Neural cell (in vitro differentiated cells): ENCODE results near the gene RPS5. TPM values are rescaled to one million over a fixed set of nuclear protein-coding genes. Genes with fewer than 3 reads are reported as not detected.

ENCODE experiments used
- H2AFZ ChIP-seq: fragments of 200-600, 300-800 bp; sonication (generic), shearing (Covaris generic); 2 replicates; pipeline ENCODE4 v1.6.0; 2014; ENCODE audit warnings: low read depth, mild to moderate bottlenecking, antibody characterized with exemption, low read length, moderate library complexity
- H3F3A ChIP-seq: fragments of 200-600 bp; shearing (Covaris generic); 2 replicates; pipeline ENCODE4 v1.6.1; 2016; ENCODE audit warnings: mild to moderate bottlenecking, moderate library complexity, mixed read lengths, antibody characterized with exemption, low read length; ENCODE audit not compliant: insufficient read depth, poor library complexity, severe bottlenecking
- H3K27ac ChIP-seq: fragments of 200-600, 300-800 bp; sonication (generic), shearing (Covaris generic); 2 replicates; pipeline ENCODE4 v1.5.1; 2014; ENCODE audit warnings: mild to moderate bottlenecking, low read length, moderate library complexity
- H3K27me3 ChIP-seq: fragments of 300-800, 200-600 bp; sonication (generic), shearing (Covaris generic); 2 replicates; pipeline ENCODE4 v1.6.0; 2014; ENCODE audit warnings: mild to moderate bottlenecking, low read depth, low read length, moderate library complexity; ENCODE audit not compliant: insufficient read depth
- H3K36me3 ChIP-seq: fragments of 300-800, 200-600 bp; sonication (generic), shearing (Covaris generic); 2 replicates; pipeline ENCODE4 v1.5.1; 2014; ENCODE audit warnings: mild to moderate bottlenecking, antibody characterized with exemption, low read length, moderate library complexity; ENCODE audit not compliant: insufficient read depth
- H3K4me2 ChIP-seq: fragments of 300-800, 200-600 bp; sonication (generic), shearing (Covaris generic); 2 replicates; pipeline ENCODE4 v1.6.0; 2014; ENCODE audit warnings: mild to moderate bottlenecking, low read length
- H3K4me3 ChIP-seq: fragments of 300-800, 200-600 bp; sonication (generic), shearing (Covaris generic); 2 replicates; pipeline ENCODE4 v1.5.1; 2014; ENCODE audit warnings: mild to moderate bottlenecking, low read length, moderate library complexity
- H3K79me2 ChIP-seq: fragments of 200-600 bp; shearing (Covaris generic); replicated peaks from 2 replicates; pipeline ENCODE4 v1.6.0; 2014; ENCODE audit warnings: mild to moderate bottlenecking, low read length, moderate library complexity; ENCODE audit not compliant: insufficient read depth
- H3K9ac ChIP-seq: fragments of 300-800, 200-600 bp; sonication (generic), shearing (Covaris generic); 2 replicates; pipeline ENCODE4 v1.6.1; 2016; ENCODE audit warnings: mild to moderate bottlenecking, low read length, mixed read lengths
- H3K9me2 ChIP-seq: fragments of 200-600 bp; shearing (Covaris generic); 2 replicates; pipeline ENCODE4 v1.6.1; 2016; ENCODE audit warnings: mild to moderate bottlenecking, low read length, mixed read lengths; ENCODE audit not compliant: insufficient read depth
- H3K9me3 ChIP-seq: fragments of 200-600, 300-800 bp; sonication (generic), shearing (Covaris generic); 2 replicates; pipeline ENCODE4 v1.6.1; 2016; ENCODE audit warnings: mild to moderate bottlenecking, mixed run types, low read length, moderate library complexity, mixed read lengths
- H4K20me1 ChIP-seq: fragments of 200-600 bp; shearing (Covaris generic); 2 replicates; pipeline ENCODE4 v1.6.1; 2016; ENCODE audit warnings: mild to moderate bottlenecking, mixed run types; ENCODE audit not compliant: insufficient read depth
- CTCF ChIP-seq: fragments of 450-650 bp; IDR thresholded peaks from 2 replicates; pipeline ENCODE4 v1.5.1; 2014; ENCODE audit warnings: antibody characterized with exemption, mild to moderate bottlenecking, moderate library complexity; ENCODE audit not compliant: poor library complexity, severe bottlenecking
- EP300 ChIP-seq: fragments of 450-650 bp; conservative IDR thresholded peaks from 2 replicates; pipeline ENCODE4 v1.6.1; 2014; ENCODE audit warnings: antibody characterized with exemption, mild to moderate bottlenecking, moderate library complexity; ENCODE audit not compliant: poor library complexity, severe bottlenecking
- EZH2 ChIP-seq: fragments of 200-600, 300-800 bp; shearing (Covaris generic), sonication (generic); IDR thresholded peaks from 2 replicates; pipeline ENCODE4 v1.6.1; 2014; ENCODE audit warnings: antibody characterized with exemption, low read length, borderline replicate concordance, mild to moderate bottlenecking; ENCODE audit not compliant: insufficient read depth, poor library complexity, severe bottlenecking
- MXI1 ChIP-seq: fragments of 450-650 bp; conservative IDR thresholded peaks from 2 replicates; pipeline ENCODE4 v1.6.1; 2014; ENCODE audit warnings: antibody characterized with exemption, mild to moderate bottlenecking; ENCODE audit not compliant: poor library complexity, severe bottlenecking
- POLR2AphosphoS5 ChIP-seq: IDR thresholded peaks from 2 replicates; pipeline ENCODE4 v1.6.1; 2012
- RAD21 ChIP-seq: fragments of 450-650 bp; conservative IDR thresholded peaks from 2 replicates; pipeline ENCODE4 v1.6.1; 2014; ENCODE audit warnings: antibody characterized with exemption, mild to moderate bottlenecking, moderate library complexity
- REST ChIP-seq: IDR thresholded peaks from 2 replicates; pipeline ENCODE4 v1.6.1; 2012; ENCODE audit warnings: borderline replicate concordance
- SMC3 ChIP-seq: fragments of 450-650 bp; conservative IDR thresholded peaks from 2 replicates; pipeline ENCODE4 v1.6.1; 2014; ENCODE audit warnings: antibody characterized with exemption, mild to moderate bottlenecking, moderate library complexity; ENCODE audit not compliant: poor library complexity
- TAF1 ChIP-seq: IDR thresholded peaks from 2 replicates; pipeline ENCODE4 v1.6.1; 2012; ENCODE audit warnings: low read depth
- polyA plus RNA-seq: library from polyadenylated mRNA; depleted of rRNA; stranded (reverse); fragments of >200 nt; gene quantifications from 2 replicates; pipeline ENCODE4 v1.2.3, GENCODE V29; 2014

RPS5 gene
- polyA plus RNA-seq, 1 donor from 2014 or later, result 1,514 TPM

GRCh38 chr19:58406818-58407657 is 20.0 kb downstream of the RPS5 start:
- Histone ChIP-seq H3K27me3 (no peaks in the 10 kb centered on the region), H3K36me3 (no peaks in the 10 kb centered on the region), H3K9me2 (no peaks in the 10 kb centered on the region), H2AFZ (no peak overlapping the region), H3K79me2 (peaks cover 16% of the 10 kb centered on the region), H3K9ac (peak overlapping the region; percentile 90), H3K4me3 (peak overlapping the region; percentile 99), H3K9me3 (no peaks in the 10 kb centered on the region), H3F3A (no peaks in the 10 kb centered on the region), H3K4me2 (peak overlapping the region; percentile 91), H3K27ac (no peak overlapping the region), H4K20me1 (no peaks in the 10 kb centered on the region)
- no peak for TF ChIP-seq EZH2
- TF ChIP-seq CTCF, result no peak
- no peak for TF ChIP-seq POLR2AphosphoS5
- no peak for TF ChIP-seq SMC3
- TF ChIP-seq TAF1, result no peak

- Histone ChIP-seq H3K27ac (peak overlapping the region; percentile 89), H3K79me2 (peaks cover 12% of the 10 kb centered on the region), H3K9me3 (no peaks in the 10 kb centered on the region), H3K27me3 (no peaks in the 10 kb centered on the region), H3K36me3 (no peaks in the 10 kb centered on the region), H4K20me1 (no peaks in the 10 kb centered on the region), H3K4me2 (peak overlapping the region; percentile 91), H3K9ac (peak overlapping the region; percentile 90), H2AFZ (peak overlapping the region; percentile 60), H3K9me2 (no peaks in the 10 kb centered on the region), H3K4me3 (peak overlapping the region; percentile 99), H3F3A (no peaks in the 10 kb centered on the region)
- no peak for TF ChIP-seq CTCF
- TF ChIP-seq SMC3, result no peak
- TF ChIP-seq EP300, result no peak
- no peak for TF ChIP-seq RAD21
- no peak for TF ChIP-seq POLR2AphosphoS5
- TF ChIP-seq EZH2, result no peak
- TF ChIP-seq MXI1, result no peak
- TF ChIP-seq REST, result no peak
- no peak for TF ChIP-seq TAF1
Measured at GRCh38 chr19:58407658-58408151, 20.6 kb downstream of the RPS5 start.
